ENCODE measurements around the gene KDF1. TPM values are rescaled to one million over a fixed set of nuclear protein-coding genes. Genes with fewer than 3 reads are reported as not detected.

Gene KDF1
- total RNA-seq, 1 experiment from 2014 or later = not detected

- Histone ChIP-seq H3K9me3 (replicated peaks) (no peaks in the 10 kb centered on the region), H3K4me3 (no peak overlapping the region), H3K36me3 (no peaks in the 10 kb centered on the region), H3K4me1 (replicated peaks) (peaks cover 16% of the 10 kb centered on the region), H3K27me3 (replicated peaks) (peaks cover 5% of the 10 kb centered on the region; the same call in 1 of the 2 replicates), H3K27ac (no peak overlapping the region)
- no peak for DNase-seq (ENCODE audit: low read depth in 1 of 2, low spot score in 2 of 2)
Measured at GRCh38 chr1:26986658-26987057, 26.4 kb upstream of the KDF1 start.

GRCh38 chr1:26984291-26984690 is 24.0 kb upstream of the KDF1 start:
- Histone ChIP-seq H3K9me3 (replicated peaks) (no peaks in the 10 kb centered on the region), H3K27ac (no peak overlapping the region), H3K36me3 (no peaks in the 10 kb centered on the region), H3K27me3 (replicated peaks) (peaks cover 5% of the 10 kb centered on the region; the same call in 1 of the 2 replicates), H3K4me3 (no peak overlapping the region), H3K4me1 (replicated peaks) (no peaks in the 10 kb centered on the region)
- no peak for DNase-seq (ENCODE audit: low read depth in 1 of 2, low spot score in 2 of 2)

- Histone ChIP-seq H3K27ac (no peak overlapping the region), H3K4me1 (replicated peaks) (no peaks in the 10 kb centered on the region), H3K36me3 (no peaks in the 10 kb centered on the region), H3K27me3 (replicated peaks) (peaks cover 5% of the 10 kb centered on the region; the same call in 1 of the 2 replicates), H3K4me3 (no peak overlapping the region), H3K9me3 (replicated peaks) (no peaks in the 10 kb centered on the region)
- DNase-seq (ENCODE audit: low read depth in 1 of 2, low spot score in 2 of 2) = no peak
Measured at GRCh38 chr1:26983863-26984262, 23.6 kb upstream of the KDF1 start.

GRCh38 chr1:26981146-26981846 is 21.0 kb upstream of the KDF1 start:
- no peak overlapping the region for H3K27ac ChIP-seq
- H3K4me3 ChIP-seq = no peak overlapping the region
- H3K27me3 ChIP-seq (replicated peaks) = peaks cover 5% of the 10 kb centered on the region; the same call in 1 of the 2 replicates
- no peaks in the 10 kb centered on the region for H3K4me1 ChIP-seq (replicated peaks)
- DNase-seq (ENCODE audit: low read depth in 1 of 2, low spot score in 2 of 2) = no peak
- no peaks in the 10 kb centered on the region for H3K9me3 ChIP-seq (replicated peaks)
- H3K36me3 ChIP-seq = no peaks in the 10 kb centered on the region

- Histone ChIP-seq H3K36me3 (no peaks in the 10 kb centered on the region), H3K9me3 (replicated peaks) (no peaks in the 10 kb centered on the region), H3K27ac (no peak overlapping the region), H3K4me1 (replicated peaks) (no peaks in the 10 kb centered on the region), H3K4me3 (no peak overlapping the region), H3K27me3 (replicated peaks) (no peaks in the 10 kb centered on the region; the same call in 1 of the 2 replicates)
- DNase-seq (ENCODE audit: low read depth in 1 of 2, low spot score in 2 of 2) = no peak
Measured at GRCh38 chr1:26978901-26979300, 18.6 kb upstream of the KDF1 start.

GRCh38 chr1:26976621-26977510 is 16.6 kb upstream of the KDF1 start:
- H3K36me3 ChIP-seq = no peaks in the 10 kb centered on the region
- no peak overlapping the region for H3K27ac ChIP-seq
- no peaks in the 10 kb centered on the region for H3K4me1 ChIP-seq (replicated peaks)
- DNase-seq (ENCODE audit: low read depth in 1 of 2, low spot score in 2 of 2) = no peak
- H3K27me3 ChIP-seq (replicated peaks) = no peaks in the 10 kb centered on the region
- H3K4me3 ChIP-seq = no peak overlapping the region
- no peaks in the 10 kb centered on the region for H3K9me3 ChIP-seq (replicated peaks)

- Histone ChIP-seq H3K9me3 (replicated peaks) (no peaks in the 10 kb centered on the region), H3K4me1 (replicated peaks) (no peaks in the 10 kb centered on the region), H3K27me3 (replicated peaks) (no peaks in the 10 kb centered on the region), H3K36me3 (no peaks in the 10 kb centered on the region), H3K4me3 (no peak overlapping the region), H3K27ac (no peak overlapping the region)
- no peak for DNase-seq (ENCODE audit: low read depth in 1 of 2, low spot score in 2 of 2)
Measured at GRCh38 chr1:26972821-26973220, 12.6 kb upstream of the KDF1 start.

- Histone ChIP-seq H3K27ac (no peak overlapping the region), H3K4me3 (no peak overlapping the region), H3K27me3 (replicated peaks) (no peaks in the 10 kb centered on the region), H3K4me1 (replicated peaks) (no peaks in the 10 kb centered on the region), H3K36me3 (no peaks in the 10 kb centered on the region), H3K9me3 (replicated peaks) (no peaks in the 10 kb centered on the region)
- DNase-seq (ENCODE audit: low read depth in 1 of 2, low spot score in 2 of 2) = no peak
Measured at GRCh38 chr1:26972390-26972789, 12.1 kb upstream of the KDF1 start.

GRCh38 chr1:26971590-26971989 is 11.3 kb upstream of the KDF1 start:
- H3K27me3 ChIP-seq (replicated peaks) = no peaks in the 10 kb centered on the region
- no peak for DNase-seq (ENCODE audit: low read depth in 1 of 2, low spot score in 2 of 2)
- H3K4me1 ChIP-seq (replicated peaks) = no peaks in the 10 kb centered on the region
- H3K4me3 ChIP-seq = no peak overlapping the region
- H3K27ac ChIP-seq = no peak overlapping the region
- H3K36me3 ChIP-seq = no peaks in the 10 kb centered on the region
- no peaks in the 10 kb centered on the region for H3K9me3 ChIP-seq (replicated peaks)

GRCh38 chr1:26970810-26971209 is 10.5 kb upstream of the KDF1 start:
- H3K4me3 ChIP-seq = no peak overlapping the region
- no peak for DNase-seq (ENCODE audit: low read depth in 1 of 2, low spot score in 2 of 2)
- no peak overlapping the region for H3K27ac ChIP-seq
- H3K36me3 ChIP-seq = no peaks in the 10 kb centered on the region
- H3K9me3 ChIP-seq (replicated peaks) = no peaks in the 10 kb centered on the region
- H3K4me1 ChIP-seq (replicated peaks) = no peaks in the 10 kb centered on the region
- H3K27me3 ChIP-seq (replicated peaks) = no peaks in the 10 kb centered on the region

GRCh38 chr1:26965628-26966027 is 5.4 kb upstream of the KDF1 start:
- no peaks in the 10 kb centered on the region for H3K9me3 ChIP-seq (replicated peaks)
- H3K4me3 ChIP-seq = no peak overlapping the region
- H3K27ac ChIP-seq = no peak overlapping the region
- no peaks in the 10 kb centered on the region for H3K36me3 ChIP-seq
- H3K4me1 ChIP-seq (replicated peaks) = peaks cover 14% of the 10 kb centered on the region
- no peaks in the 10 kb centered on the region for H3K27me3 ChIP-seq (replicated peaks)
- DNase-seq (ENCODE audit: low read depth in 1 of 2, low spot score in 2 of 2) = no peak

GRCh38 chr1:26965213-26965612 is 4.9 kb upstream of the KDF1 start:
- H3K4me1 ChIP-seq (replicated peaks) = peaks cover 17% of the 10 kb centered on the region
- DNase-seq (ENCODE audit: low read depth in 1 of 2, low spot score in 2 of 2) = no peak
- no peaks in the 10 kb centered on the region for H3K36me3 ChIP-seq
- H3K27ac ChIP-seq = no peak overlapping the region
- no peak overlapping the region for H3K4me3 ChIP-seq
- peaks cover 3% of the 10 kb centered on the region for H3K27me3 ChIP-seq (replicated peaks)
- H3K9me3 ChIP-seq (replicated peaks) = no peaks in the 10 kb centered on the region

GRCh38 chr1:26961826-26962225 is 1.6 kb upstream of the KDF1 start:
- Histone ChIP-seq H3K4me1 (replicated peaks) (peaks cover 23% of the 10 kb centered on the region), H3K27ac (no peak overlapping the region), H3K4me3 (no peak overlapping the region), H3K9me3 (replicated peaks) (no peaks in the 10 kb centered on the region), H3K36me3 (no peaks in the 10 kb centered on the region), H3K27me3 (replicated peaks) (peaks cover 18% of the 10 kb centered on the region)
- peak in 1 of 2 experiments; percentile 60 for DNase-seq (ENCODE audit: low read depth in 1 of 2, low spot score in 2 of 2)

- H3K4me3 ChIP-seq = no peak overlapping the region
- H3K4me1 ChIP-seq (replicated peaks) = peaks cover 23% of the 10 kb centered on the region
Measured at GRCh38 chr1:26960625-26960966, 328 bp upstream of the KDF1 start.

More at GRCh38 chr1:26960625-26960966, 328 bp upstream of the KDF1 start:
- Histone ChIP-seq H3K27ac (no peak overlapping the region), H3K27me3 (replicated peaks) (peaks cover 18% of the 10 kb centered on the region), H3K36me3 (no peaks in the 10 kb centered on the region), H3K9me3 (replicated peaks) (no peaks in the 10 kb centered on the region)
- DNase-seq (ENCODE audit: low read depth in 1 of 2, low spot score in 2 of 2) = no peak

Data from SJSA1 (cell line).